HepG2 (cell line): ENCODE measurements around the gene CIDEA. TPM values are rescaled to one million over a fixed set of nuclear protein-coding genes. Genes with fewer than 3 reads are reported as not detected.

Experiments
- ATAC-seq: fragments of 200-7000 bp; cut with Tn5 transposase; 3 replicates; pipeline ENCODE4 v1.9.1; 2020; ENCODE audit warnings: mild to moderate bottlenecking, moderate library complexity
- BruUV-seq: library from RNA; stranded (reverse); fragments of 400-500 nt; replicated peaks from 2 replicates; lab custom pipeline; 2021; lab: Mats Ljungman, UMichigan
- CTCF ChIA-PET: fragments of 300-600 bp; formaldehyde crosslinking; extraction: SDS; loops from one replicate; lab custom pipeline; 2021; ENCODE audit warnings: low total read pairs, inconsistent platforms, low intra/inter-chr PET ratio; lab: Yijun Ruan, JAX
- POLR2A ChIA-PET: fragments of 350-600 bp; sonication (Branson Sonifier 250); formaldehyde crosslinking; loops from one replicate; lab custom pipeline; 2020; ENCODE audit warnings: antibody characterized with exemption, inconsistent platforms; lab: Yijun Ruan, JAX
- DNase-seq: peaks from one replicate; pipeline ENCODE4 v3.0.0-alpha.2; 2015; ENCODE audit warnings: low spot score
- FAIRE-seq: peaks from 3 replicates; lab custom pipeline; 2011; peaks lifted over from hg19 to GRCh38; lab: Jason Lieb, UNC
- H2AFZ ChIP-seq: one replicate; pipeline ENCODE4 v1.6.1; 2011; ENCODE audit warnings: low read length, inconsistent platforms
- H3K27ac ChIP-seq: fragments of 300-600 bp; 3 replicates; pipeline ENCODE4 v1.8.0; 2011; ENCODE audit warnings: mixed run types, mild to moderate bottlenecking, mixed read lengths, low read length, inconsistent platforms; ENCODE audit not compliant: insufficient read depth; ENCODE audit errors: extremely low read length
- H3K27me3 ChIP-seq, 2 experiments: fragments of 200-600 bp in 1 of 2; 2 replicates in 1 of 2; 3 replicates in 1 of 2; pipeline versions ENCODE4 v1.6.0 to v1.8.0; 2011; ENCODE audit warnings: low read length in 2 of 2, mild to moderate bottlenecking in 2 of 2, moderate library complexity in 2 of 2, inconsistent platforms in 1 of 2; ENCODE audit not compliant: insufficient read depth in 2 of 2, control insufficient read depth in 1 of 2
- H3K36me3 ChIP-seq, 2 experiments: fragments of 200-600 bp in 1 of 2; replicated peaks in 1 of 2; 2 replicates in 1 of 2; 3 replicates in 1 of 2; pipeline versions ENCODE4 v1.5.1 to v1.8.0; 2011; ENCODE audit warnings: low read length in 2 of 2, inconsistent platforms in 1 of 2; ENCODE audit not compliant: insufficient read depth in 2 of 2, control insufficient read depth in 1 of 2
- H3K4me1 ChIP-seq: 2 replicates; pipeline ENCODE4 v1.5.1; 2012; ENCODE audit warnings: low read length, inconsistent platforms; ENCODE audit not compliant: insufficient read depth
- H3K4me2 ChIP-seq: 2 replicates; pipeline ENCODE4 v1.6.0; 2011; ENCODE audit warnings: low read depth, low read length, inconsistent platforms
- H3K4me3 ChIP-seq, 3 experiments: fragments of 200-600 bp in 1 of 3; sonication (generic), shearing (Covaris generic) in 1 of 3; replicated peaks in 1 of 3; 2 replicates each; pipeline ENCODE4 v1.5.1; 2011 to 2016; ENCODE audit warnings: low read length in 3 of 3, inconsistent platforms in 2 of 3, low read depth in 2 of 3, mild to moderate bottlenecking in 2 of 3, control low read depth in 1 of 3, mixed read lengths in 1 of 3; ENCODE audit not compliant: insufficient read depth in 1 of 3
- H3K79me2 ChIP-seq: one replicate; pipeline ENCODE4 v1.6.1; 2011; ENCODE audit warnings: low read length, inconsistent platforms; ENCODE audit not compliant: insufficient read depth
- H3K9ac ChIP-seq: 2 replicates; pipeline ENCODE4 v1.6.0; 2011; ENCODE audit warnings: mild to moderate bottlenecking, low read depth, low read length, inconsistent platforms; ENCODE audit not compliant: insufficient read depth
- H3K9me3 ChIP-seq: 2 replicates; pipeline ENCODE4 v1.5.1; 2012; ENCODE audit warnings: mild to moderate bottlenecking, low read length
- H4K20me1 ChIP-seq: 2 replicates; pipeline ENCODE4 v1.6.0; 2011; ENCODE audit warnings: inconsistent platforms, mild to moderate bottlenecking, low read length, moderate library complexity; ENCODE audit not compliant: insufficient read depth
- BCL6 ChIP-seq: IDR thresholded peaks from 2 replicates; pipeline ENCODE4 v1.6.1; 2016; ENCODE audit warnings: missing genetic modification reagents, missing compliant biosample characterization
- FOXP1 ChIP-seq, 2 experiments: fragments of 450-650 bp in 1 of 2; IDR thresholded peaks; 2 replicates each; pipeline ENCODE4 v1.6.1; 2017 to 2018; ENCODE audit warnings: antibody characterized with exemption in 1 of 2
- HDAC2 ChIP-seq: sonication (generic); formaldehyde crosslinking; IDR thresholded peaks from 2 replicates; pipeline ENCODE4 v1.4.0; 2020; ENCODE audit warnings: missing genetic modification reagents
- HES4 ChIP-seq: sonication (generic); formaldehyde crosslinking; IDR thresholded peaks from 2 replicates; pipeline ENCODE4 v1.9.0; 2021; ENCODE audit warnings: mild to moderate bottlenecking, missing genetic modification reagents, borderline replicate concordance
- MBD4 ChIP-seq: IDR thresholded peaks from 2 replicates; pipeline ENCODE4 v1.6.1; 2012; ENCODE audit warnings: low read length, inconsistent platforms, borderline replicate concordance
- MIXL1 ChIP-seq: IDR thresholded peaks from 2 replicates; pipeline ENCODE4 v1.6.1; 2016
- MZF1 ChIP-seq: sonication (generic); formaldehyde crosslinking; IDR thresholded peaks from 2 replicates; pipeline ENCODE4 v1.8.1; 2023; ENCODE audit warnings: mild to moderate bottlenecking, missing genetic modification reagents, borderline replicate concordance
- POLR2G ChIP-seq: fragments of 200-400 bp; formaldehyde crosslinking; IDR thresholded peaks from 2 replicates; pipeline ENCODE4 v1.6.1; 2018; ENCODE audit warnings: mild to moderate bottlenecking, low read depth, low read length, moderate library complexity
- ZNF12 ChIP-seq: sonication (generic); formaldehyde crosslinking; IDR thresholded peaks from 2 replicates; pipeline ENCODE4 v1.5.0; 2020; ENCODE audit warnings: missing genetic modification reagents
- ZNF205 ChIP-seq: IDR thresholded peaks from 2 replicates; pipeline ENCODE4 v1.6.1; 2018; ENCODE audit warnings: missing biosample characterization, missing genetic modification reagents
- ZNF225 ChIP-seq: sonication (generic); formaldehyde crosslinking; IDR thresholded peaks from 2 replicates; pipeline ENCODE4 v1.4.0; 2020; ENCODE audit warnings: mild to moderate bottlenecking, missing genetic modification reagents
- ZNF292 ChIP-seq: sonication (generic); formaldehyde crosslinking; IDR thresholded peaks from 2 replicates; pipeline ENCODE4 v1.8.1; 2022; ENCODE audit warnings: mild to moderate bottlenecking, low read depth, missing genetic modification reagents, borderline replicate concordance
- ZNF350 ChIP-seq: sonication (generic); formaldehyde crosslinking; IDR thresholded peaks from 2 replicates; pipeline ENCODE4 v1.4.0; 2020; ENCODE audit warnings: mild to moderate bottlenecking, low read depth, missing genetic modification reagents, borderline replicate concordance
- ZSCAN25 ChIP-seq: sonication (generic); formaldehyde crosslinking; IDR thresholded peaks from 2 replicates; pipeline ENCODE4 v1.8.0; 2022; ENCODE audit warnings: mild to moderate bottlenecking, missing genetic modification reagents
- ZSCAN29 ChIP-seq: sonication (generic); formaldehyde crosslinking; conservative IDR thresholded peaks from 2 replicates; pipeline ENCODE4 v1.4.0; 2020; ENCODE audit warnings: mild to moderate bottlenecking, missing genetic modification reagents
- WGBS: methylation state at CpG from one replicate; pipeline ENCODE4 v1.1.6; 2017; ENCODE audit warnings: low lambda C conversion rate; 5-methylcytosine and 5-hydroxymethylcytosine counted together
- in situ Hi-C: cut with HindIII; loops from 2 replicates; pipeline ENCODE4 v1.10.0; 2017; ENCODE audit warnings: low pct_unique_long_range_greater_than_20kb; ENCODE audit not compliant: extremely low pct_ligation_motif_present
- intact Hi-C: fragments of 100-400 bp; cut with micrococcal nuclease; formaldehyde crosslinking; loops from one replicate; pipeline ENCODE4 v1.10.0; 2022; ENCODE audit not compliant: unreplicated experiment
- polyA plus RNA-seq, 8 experiments: library from polyadenylated mRNA; depleted of rRNA in 3 of 8; stranded (reverse) in 7 of 8; unstranded in 1 of 8; fragments of >200 nt; fragmentation: Illumina TruSeq in 4 of 8; extraction: Trizol in 4 of 8; gene quantifications; 2 replicates each; pipeline versions ENCODE4 v1.2.1 to v1.2.3, GENCODE V29; 2011 to 2016; ENCODE audit warnings: low read depth in 4 of 8, missing spikeins in 1 of 8, mixed read lengths in 1 of 8; ENCODE audit not compliant: insufficient read depth in 1 of 8
- total RNA-seq, 5 experiments: library from RNA; depleted of rRNA; stranded (reverse); fragments of >200 nt; fragmentation: Illumina TruSeq; extraction: Trizol; gene quantifications; 2 replicates each; pipeline ENCODE4 v1.2.3, GENCODE V29; 2016; ENCODE audit warnings: low read depth in 1 of 5
- TF ChIP-seq, protein P1 (sequence below): sonication (generic); formaldehyde crosslinking; conservative IDR thresholded peaks from 2 replicates; pipeline ENCODE4 v1.4.0; 2020; ENCODE audit warnings: missing genetic modification reagents
- TF ChIP-seq, protein P2 (sequence below): sonication (generic); formaldehyde crosslinking; IDR thresholded peaks from 2 replicates; pipeline ENCODE4 v1.4.0; 2020; ENCODE audit warnings: missing genetic modification reagents
- TF ChIP-seq, protein P3 (sequence below): sonication (generic); formaldehyde crosslinking; IDR thresholded peaks from 2 replicates; pipeline ENCODE4 v1.4.0; 2020; ENCODE audit warnings: mild to moderate bottlenecking, missing genetic modification reagents

CIDEA gene
- total and polyA plus RNA-seq, 2 of the 13 experiments (the other 11 are each of a cell fraction or from before 2014, with no cell fraction given) = not detected

DNA sequence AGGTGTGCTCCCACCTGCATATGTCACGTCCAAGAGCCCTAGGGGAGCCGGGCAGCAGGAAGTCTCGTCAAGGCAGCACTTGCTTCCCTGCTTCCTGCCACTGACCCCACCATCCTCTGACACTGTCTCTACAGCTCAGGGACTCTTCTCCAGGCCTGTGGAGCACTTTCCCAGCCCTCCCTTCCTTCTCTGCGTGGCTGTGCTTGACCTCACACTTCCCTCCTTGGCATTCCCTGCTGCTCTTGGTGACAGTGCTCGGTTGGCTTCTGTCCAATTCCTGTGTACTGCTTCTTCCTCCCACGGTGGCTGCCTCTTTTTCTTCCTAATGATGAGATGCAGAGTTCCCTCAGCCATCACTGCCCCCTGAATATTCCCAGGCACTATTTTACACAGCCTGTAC lies 2.8 kb downstream of the CIDEA start:
- Histone ChIP-seq H3K4me1 (no peaks in the 10 kb centered on the region), H2AFZ (no peak overlapping the region), H3K4me3 (no peak overlapping the region), H3K36me3 (no peaks in the 10 kb centered on the region), H3K27ac (no peak overlapping the region), H3K9me3 (no peaks in the 10 kb centered on the region), H3K79me2 (no peaks in the 10 kb centered on the region), H3K9ac (no peak overlapping the region), H3K4me2 (no peak overlapping the region), H4K20me1 (no peaks in the 10 kb centered on the region), H3K27me3 (peaks cover 5 to 76% of the 10 kb centered on the region in 2 experiments)
- FAIRE-seq (no peak), DNase-seq (no peak), ATAC-seq (no peak)
- no TSS peak for BruUV-seq
- intact Hi-C loops (no loop called here), in situ Hi-C loops (no loop called here)
- 2% methylated on average over 4 of the region's 6 CpGs for WGBS
- TF ChIP-seq HES4 = no peak
- no peak for TF ChIP-seq ZNF12 (CRISPR knock-in tag)
- no peak for TF ChIP-seq POLR2G
- no peak for TF ChIP-seq ZNF205
- TF ChIP-seq MZF1 (CRISPR knock-in tag) = no peak
- TF ChIP-seq, protein P1, sequence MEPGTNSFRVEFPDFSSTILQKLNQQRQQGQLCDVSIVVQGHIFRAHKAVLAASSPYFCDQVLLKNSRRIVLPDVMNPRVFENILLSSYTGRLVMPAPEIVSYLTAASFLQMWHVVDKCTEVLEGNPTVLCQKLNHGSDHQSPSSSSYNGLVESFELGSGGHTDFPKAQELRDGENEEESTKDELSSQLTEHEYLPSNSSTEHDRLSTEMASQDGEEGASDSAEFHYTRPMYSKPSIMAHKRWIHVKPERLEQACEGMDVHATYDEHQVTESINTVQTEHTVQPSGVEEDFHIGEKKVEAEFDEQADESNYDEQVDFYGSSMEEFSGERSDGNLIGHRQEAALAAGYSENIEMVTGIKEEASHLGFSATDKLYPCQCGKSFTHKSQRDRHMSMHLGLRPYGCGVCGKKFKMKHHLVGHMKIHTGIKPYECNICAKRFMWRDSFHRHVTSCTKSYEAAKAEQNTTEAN = no peak
- no peak for TF ChIP-seq HDAC2 (CRISPR knock-in tag)
- TF ChIP-seq ZSCAN29 (CRISPR knock-in tag) = no peak
- no peak for TF ChIP-seq FOXP1 (IDR thresholded peaks at IDR 0.05)
- TF ChIP-seq FOXP1 (CRISPR knock-in tag; IDR thresholded peaks at IDR 0.05) = no peak
- no peak for TF ChIP-seq MBD4
- TF ChIP-seq, protein P2, sequence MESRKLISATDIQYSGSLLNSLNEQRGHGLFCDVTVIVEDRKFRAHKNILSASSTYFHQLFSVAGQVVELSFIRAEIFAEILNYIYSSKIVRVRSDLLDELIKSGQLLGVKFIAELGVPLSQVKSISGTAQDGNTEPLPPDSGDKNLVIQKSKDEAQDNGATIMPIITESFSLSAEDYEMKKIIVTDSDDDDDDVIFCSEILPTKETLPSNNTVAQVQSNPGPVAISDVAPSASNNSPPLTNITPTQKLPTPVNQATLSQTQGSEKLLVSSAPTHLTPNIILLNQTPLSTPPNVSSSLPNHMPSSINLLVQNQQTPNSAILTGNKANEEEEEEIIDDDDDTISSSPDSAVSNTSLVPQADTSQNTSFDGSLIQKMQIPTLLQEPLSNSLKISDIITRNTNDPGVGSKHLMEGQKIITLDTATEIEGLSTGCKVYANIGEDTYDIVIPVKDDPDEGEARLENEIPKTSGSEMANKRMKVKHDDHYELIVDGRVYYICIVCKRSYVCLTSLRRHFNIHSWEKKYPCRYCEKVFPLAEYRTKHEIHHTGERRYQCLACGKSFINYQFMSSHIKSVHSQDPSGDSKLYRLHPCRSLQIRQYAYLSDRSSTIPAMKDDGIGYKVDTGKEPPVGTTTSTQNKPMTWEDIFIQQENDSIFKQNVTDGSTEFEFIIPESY (CRISPR knock-in tag) = no peak
- no peak for TF ChIP-seq MIXL1 (CRISPR knock-in tag)
- TF ChIP-seq ZNF225 (CRISPR knock-in tag) = no peak
- no peak for TF ChIP-seq ZNF292 (CRISPR knock-in tag)
- TF ChIP-seq ZSCAN25 (CRISPR knock-in tag) = no peak
- TF ChIP-seq ZNF350 (CRISPR knock-in tag) = no peak
- TF ChIP-seq, protein P3, sequence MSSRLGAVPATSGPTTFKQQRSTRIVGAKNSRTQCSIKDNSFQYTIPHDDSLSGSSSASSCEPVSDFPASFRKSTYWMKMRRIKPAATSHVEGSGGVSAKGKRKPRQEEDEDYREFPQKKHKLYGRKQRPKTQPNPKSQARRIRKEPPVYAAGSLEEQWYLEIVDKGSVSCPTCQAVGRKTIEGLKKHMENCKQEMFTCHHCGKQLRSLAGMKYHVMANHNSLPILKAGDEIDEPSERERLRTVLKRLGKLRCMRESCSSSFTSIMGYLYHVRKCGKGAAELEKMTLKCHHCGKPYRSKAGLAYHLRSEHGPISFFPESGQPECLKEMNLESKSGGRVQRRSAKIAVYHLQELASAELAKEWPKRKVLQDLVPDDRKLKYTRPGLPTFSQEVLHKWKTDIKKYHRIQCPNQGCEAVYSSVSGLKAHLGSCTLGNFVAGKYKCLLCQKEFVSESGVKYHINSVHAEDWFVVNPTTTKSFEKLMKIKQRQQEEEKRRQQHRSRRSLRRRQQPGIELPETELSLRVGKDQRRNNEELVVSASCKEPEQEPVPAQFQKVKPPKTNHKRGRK (CRISPR knock-in tag) = no peak
- TF ChIP-seq BCL6 (CRISPR knock-in tag) = no peak
- CTCF ChIA-PET = no interaction called here
- POLR2A ChIA-PET = no interaction called here
